BJ (cell line): Measurements from ENCODE around the gene NUP160. TPM values are rescaled to one million over a fixed set of nuclear protein-coding genes. Genes with fewer than 3 reads are reported as not detected.
A peak's percentile ranks its signal among the peaks of the same experiment; 100 is the strongest.

Source experiments
- CTCF ChIA-PET: fragments of 350-600 bp; formaldehyde crosslinking; extraction: SDS; loops from one replicate; lab custom pipeline; 2021; ENCODE audit warnings: antibody characterized with exemption, inconsistent platforms; lab: Yijun Ruan, JAX
- POLR2A ChIA-PET: fragments of 300-600 bp; sonication (Branson Sonifier 250); formaldehyde crosslinking; extraction: SDS; loops from one replicate; lab custom pipeline; 2021; ENCODE audit warnings: antibody characterized with exemption; lab: Charles Lee
- DNase-seq: peaks from one replicate; pipeline ENCODE4 v3.0.0-alpha.2; 2011; ENCODE audit warnings: low read depth
- H3K27me3 ChIP-seq: 2 replicates; pipeline ENCODE4 v1.6.0; 2011; ENCODE audit warnings: low read length; ENCODE audit not compliant: control insufficient read depth, insufficient read depth
- H3K36me3 ChIP-seq: 2 replicates; pipeline ENCODE4 v1.5.1; 2011; ENCODE audit warnings: low read length; ENCODE audit not compliant: control insufficient read depth, insufficient read depth
- H3K4me3 ChIP-seq: 2 replicates; pipeline ENCODE4 v1.5.1; 2011; ENCODE audit warnings: low read depth, mild to moderate bottlenecking, control low read depth, low read length
- CTCF ChIP-seq: IDR thresholded peaks from 2 replicates; pipeline ENCODE4 v1.5.1; 2011; ENCODE audit warnings: low read depth, mild to moderate bottlenecking, control low read depth, inconsistent platforms, low read length, moderate library complexity; ENCODE audit not compliant: insufficient read depth
- polyA plus RNA-seq: library from polyadenylated mRNA; depleted of rRNA; stranded (reverse); fragments of >200 nt; gene quantifications from 2 replicates; pipeline ENCODE4 v1.2.3, GENCODE V29; 2011

The NUP160 gene
- polyA plus RNA-seq, 1 experiment = 13.4 TPM

GRCh38 chr11:47861728-47862127 is 13.6 kb upstream of the NUP160 start:
- ChIA-PET CTCF (interaction anchor here (0.8 to 1.6 kb wide), 4 partner anchors 8 to 248 kb away, joined by 3 to 5 read pairs (median 3); no protein-coding TSS in a partner anchor), POLR2A (interaction anchor here (0.6 to 1.0 kb wide), 2 partner anchors 14 to 15 kb away, joined by 3 read pairs; partner anchors contain the start of gene NUP160)

DNA sequence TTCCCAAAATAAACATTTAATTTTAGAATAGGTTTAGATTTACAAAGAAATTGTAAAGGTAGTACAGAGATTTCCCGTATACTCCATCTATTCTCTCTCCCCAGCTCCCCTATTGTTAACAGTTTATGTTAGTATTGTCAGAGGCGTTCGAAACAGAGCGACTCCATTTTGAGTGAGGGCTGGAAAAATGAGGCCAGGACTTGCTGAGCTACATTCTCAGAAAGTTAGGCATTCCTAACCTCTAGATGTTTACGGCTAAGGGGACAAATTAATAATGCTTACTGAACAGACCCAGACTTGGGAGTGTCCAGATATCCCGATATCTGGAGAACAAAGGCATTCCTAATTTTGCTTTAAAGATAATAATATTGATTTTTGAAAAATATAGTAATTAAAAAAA is 12.4 kb upstream of the NUP160 start:
- no peak for DNase-seq
- no peaks in the 10 kb centered on the region for H3K36me3 ChIP-seq
- TF ChIP-seq CTCF = no peak
- no peak overlapping the region for H3K4me3 ChIP-seq
- POLR2A ChIA-PET = no interaction called here
- H3K27me3 ChIP-seq = no peaks in the 10 kb centered on the region
- CTCF ChIA-PET = no interaction called here

More at GRCh38 chr11:47861728-47862127, 13.6 kb upstream of the NUP160 start:
- no peaks in the 10 kb centered on the region for H3K36me3 ChIP-seq
- TF ChIP-seq CTCF = no peak
- H3K4me3 ChIP-seq = no peak overlapping the region
- H3K27me3 ChIP-seq = no peaks in the 10 kb centered on the region
- DNase-seq = no peak

GRCh38 chr11:47857892-47858543 is 9.9 kb upstream of the NUP160 start:
- CTCF ChIA-PET = no interaction called here
- Histone ChIP-seq H3K4me3 (no peak overlapping the region), H3K27me3 (no peaks in the 10 kb centered on the region), H3K36me3 (no peaks in the 10 kb centered on the region)
- DNase-seq = peak; percentile 43
- TF ChIP-seq CTCF = no peak
- POLR2A ChIA-PET = no interaction called here

GRCh38 chr11:47857485-47857884 is 9.3 kb upstream of the NUP160 start:
- ChIA-PET POLR2A (no interaction called here), CTCF (no interaction called here)
- no peaks in the 10 kb centered on the region for H3K27me3 ChIP-seq

DNA sequence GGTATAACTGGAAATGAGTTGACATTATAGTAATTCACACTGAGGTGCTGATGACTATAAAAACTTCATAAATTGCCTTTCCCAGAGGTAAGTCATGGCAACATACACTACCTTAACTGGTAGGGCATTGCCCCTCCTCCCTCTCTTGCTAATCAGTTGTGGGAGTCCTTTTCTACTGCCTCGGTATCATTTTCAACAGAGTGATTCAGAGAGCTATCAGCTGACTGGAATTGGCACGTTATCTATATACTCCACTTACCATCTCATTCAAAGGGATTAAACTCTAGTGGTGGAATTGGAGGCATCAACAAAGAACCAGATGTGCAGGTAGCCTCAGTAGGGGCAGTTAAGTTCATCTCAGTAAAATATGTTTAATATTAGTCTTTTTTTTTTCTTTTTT is 8.0 kb upstream of the NUP160 start:
- CTCF ChIA-PET = interaction anchor here (1.2 kb wide), 1 partner anchor 71 kb away, joined by 3 read pairs; no protein-coding TSS in a partner anchor
- DNase-seq = no peak
- TF ChIP-seq CTCF = no peak

More at GRCh38 chr11:47857485-47857884, 9.3 kb upstream of the NUP160 start:
- Histone ChIP-seq H3K36me3 (no peaks in the 10 kb centered on the region), H3K4me3 (no peak overlapping the region)
- no peak for DNase-seq
- TF ChIP-seq CTCF = no peak

More for the DNA sequence above, 8.0 kb upstream of the NUP160 start:
- Histone ChIP-seq H3K36me3 (no peaks in the 10 kb centered on the region), H3K27me3 (no peaks in the 10 kb centered on the region), H3K4me3 (no peak overlapping the region)
- POLR2A ChIA-PET = no interaction called here
